Measurements from ENCODE around the gene NFKBIA. TPM values are rescaled to one million over a fixed set of nuclear protein-coding genes. Genes with fewer than 3 reads are reported as not detected.

The NFKBIA gene
- total RNA-seq, 1 donor from 2014 or later, result 41.9 TPM

- Mint-ChIP-seq H3K27me3 (ENCODE audit: unreplicated experiment) (peaks cover 4% of the 10 kb centered on the region), H3K27ac (ENCODE audit: unreplicated experiment) (no peak overlapping the region), H3K4me3 (ENCODE audit: unreplicated experiment) (no peak overlapping the region), H3K36me3 (ENCODE audit: low read depth, unreplicated experiment) (no peaks in the 10 kb centered on the region), H3K4me1 (ENCODE audit: unreplicated experiment) (peaks cover 12% of the 10 kb centered on the region), H3K9me3 (ENCODE audit: unreplicated experiment) (no peaks in the 10 kb centered on the region)
- no peak for DNase-seq (ENCODE audit: low spot score)
- TF ChIP-seq CTCF (IDR thresholded peaks at IDR 0.05; ENCODE audit: unreplicated experiment), result no peak
These were observed 36.4 kb downstream of the NFKBIA start for GRCh38 chr14:35368139-35368460.

- Mint-ChIP-seq H3K27me3 (ENCODE audit: unreplicated experiment) (peaks cover 6% of the 10 kb centered on the region), H3K4me1 (ENCODE audit: unreplicated experiment) (peaks cover 23% of the 10 kb centered on the region), H3K4me3 (ENCODE audit: unreplicated experiment) (no peak overlapping the region), H3K9me3 (ENCODE audit: unreplicated experiment) (no peaks in the 10 kb centered on the region), H3K36me3 (ENCODE audit: low read depth, unreplicated experiment) (no peaks in the 10 kb centered on the region), H3K27ac (ENCODE audit: unreplicated experiment) (no peak overlapping the region)
- no peak for DNase-seq (ENCODE audit: low spot score)
- TF ChIP-seq CTCF (IDR thresholded peaks at IDR 0.05; ENCODE audit: unreplicated experiment), result no peak
These were observed 37.5 kb downstream of the NFKBIA start for GRCh38 chr14:35367056-35367372.

GRCh38 chr14:35366521-35366976 lies 38.0 kb downstream of the NFKBIA start:
- no peaks in the 10 kb centered on the region for H3K36me3 Mint-ChIP-seq (ENCODE audit: low read depth, unreplicated experiment)
- H3K9me3 Mint-ChIP-seq (ENCODE audit: unreplicated experiment), result no peaks in the 10 kb centered on the region
- no peak overlapping the region for H3K27ac Mint-ChIP-seq (ENCODE audit: unreplicated experiment)
- H3K4me3 Mint-ChIP-seq (ENCODE audit: unreplicated experiment), result no peak overlapping the region
- no peak for TF ChIP-seq CTCF (IDR thresholded peaks at IDR 0.05; ENCODE audit: unreplicated experiment)
- no peak for DNase-seq (ENCODE audit: low spot score)
- peaks cover 6% of the 10 kb centered on the region for H3K27me3 Mint-ChIP-seq (ENCODE audit: unreplicated experiment)
- peaks cover 24% of the 10 kb centered on the region for H3K4me1 Mint-ChIP-seq (ENCODE audit: unreplicated experiment)

GRCh38 chr14:35366056-35366451 lies 38.5 kb downstream of the NFKBIA start:
- H3K4me3 Mint-ChIP-seq (ENCODE audit: unreplicated experiment), result no peak overlapping the region
- no peak for DNase-seq (ENCODE audit: low spot score)
- peaks cover 24% of the 10 kb centered on the region for H3K4me1 Mint-ChIP-seq (ENCODE audit: unreplicated experiment)
- TF ChIP-seq CTCF (IDR thresholded peaks at IDR 0.05; ENCODE audit: unreplicated experiment), result no peak
- H3K9me3 Mint-ChIP-seq (ENCODE audit: unreplicated experiment), result no peaks in the 10 kb centered on the region
- no peaks in the 10 kb centered on the region for H3K36me3 Mint-ChIP-seq (ENCODE audit: low read depth, unreplicated experiment)
- no peak overlapping the region for H3K27ac Mint-ChIP-seq (ENCODE audit: unreplicated experiment)
- H3K27me3 Mint-ChIP-seq (ENCODE audit: unreplicated experiment), result peaks cover 6% of the 10 kb centered on the region

GRCh38 chr14:35365130-35366055 lies 39.2 kb downstream of the NFKBIA start:
- peaks cover 24% of the 10 kb centered on the region for H3K4me1 Mint-ChIP-seq (ENCODE audit: unreplicated experiment)
- TF ChIP-seq CTCF (IDR thresholded peaks at IDR 0.05; ENCODE audit: unreplicated experiment), result no peak
- H3K27me3 Mint-ChIP-seq (ENCODE audit: unreplicated experiment), result peaks cover 6% of the 10 kb centered on the region

More at GRCh38 chr14:35365130-35366055, 39.2 kb downstream of the NFKBIA start:
- Mint-ChIP-seq H3K4me3 (ENCODE audit: unreplicated experiment) (no peak overlapping the region), H3K27ac (ENCODE audit: unreplicated experiment) (no peak overlapping the region), H3K36me3 (ENCODE audit: low read depth, unreplicated experiment) (no peaks in the 10 kb centered on the region), H3K9me3 (ENCODE audit: unreplicated experiment) (no peaks in the 10 kb centered on the region)
- no peak for DNase-seq (ENCODE audit: low spot score)

All from endothelial cell (in vitro differentiated cells).